ENCODE results near the gene SEC23A.
"Not testable (repeated sequence)": the region's sequence is repeated elsewhere in the genome, so short reads cannot be mapped to it uniquely, and the experiment has no call there.

SEC23A gene

DNA sequence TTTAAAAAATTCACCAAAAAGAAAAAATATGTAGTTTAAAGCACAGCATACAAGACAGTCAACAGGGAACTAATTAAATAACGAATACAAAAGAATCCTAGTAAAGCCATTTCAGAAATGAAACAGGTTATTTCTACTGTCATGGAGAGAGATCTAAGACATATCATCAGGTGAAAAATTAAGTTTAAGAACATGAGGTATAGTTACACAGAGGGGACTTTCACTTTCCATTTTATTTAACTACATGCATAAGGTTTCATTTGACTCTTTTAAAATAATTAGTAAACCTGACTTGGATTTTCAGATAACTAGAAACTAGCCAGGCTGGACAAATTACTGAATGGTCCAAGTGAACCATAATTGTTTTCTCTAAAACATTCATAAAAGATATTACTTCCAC is 11.3 kb downstream of the SEC23A start:
- Histone ChIP-seq H3K27ac (ENCODE audit: insufficient read depth, low read depth, low read length, poor library complexity, severe bottlenecking) (no peak overlapping the region), H3K9me3 (ENCODE audit: control insufficient read depth, low read length) (no peaks in the 10 kb centered on the region), H3K4me3 (ENCODE audit: insufficient read depth, low read depth, low read length) (no peak overlapping the region), H3K4me1 (ENCODE audit: control insufficient read depth, insufficient read depth, low read length) (no peaks in the 10 kb centered on the region), H3K27me3 (ENCODE audit: control insufficient read depth, insufficient read depth, low read length, poor library complexity, severe bottlenecking) (no peaks in the 10 kb centered on the region), H3K36me3 (ENCODE audit: control insufficient read depth, insufficient read depth, low read length) (peaks cover 21% of the 10 kb centered on the region)
- whole genome bisulfite sequencing, 2 experiments, result 100% methylated on average over 1 of the region's 1 CpG

DNA sequence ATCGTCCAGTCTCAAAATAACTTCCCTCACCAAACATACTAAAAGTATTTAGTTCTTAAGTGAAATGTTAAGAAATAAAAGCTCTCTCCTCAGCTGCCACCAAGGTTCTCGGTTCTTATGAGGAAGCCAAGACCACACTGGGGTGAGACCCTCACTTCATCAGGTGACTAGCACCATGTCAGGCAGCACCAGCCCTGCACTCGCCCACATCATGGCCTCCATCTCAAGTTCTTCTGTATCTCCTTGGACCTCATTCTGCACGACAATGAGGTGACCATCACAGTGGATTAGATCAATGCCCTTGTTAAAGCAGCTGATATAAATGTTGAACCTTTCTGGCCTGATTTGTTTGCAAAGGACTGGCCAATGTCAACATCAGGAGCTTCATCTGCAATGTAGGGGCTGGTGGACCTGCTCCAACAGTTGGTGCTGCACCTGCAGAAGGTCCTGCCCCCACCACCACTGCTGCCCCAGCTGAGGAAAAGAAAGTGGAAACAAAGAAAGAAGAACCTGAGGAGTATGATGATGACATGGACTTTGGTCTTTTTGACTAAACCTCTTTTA is 12.4 kb downstream of the SEC23A start:
- H3K36me3 ChIP-seq (ENCODE audit: control insufficient read depth, insufficient read depth, low read length), result peaks cover 26% of the 10 kb centered on the region
- H3K4me1 ChIP-seq (ENCODE audit: control insufficient read depth, insufficient read depth, low read length), result no peaks in the 10 kb centered on the region
- 90 to 97% methylated on average over 3 to 4 of the region's 4 CpGs for WGBS, 2 experiments
- no peaks in the 10 kb centered on the region for H3K9me3 ChIP-seq (ENCODE audit: control insufficient read depth, low read length)
- H3K27me3 ChIP-seq (ENCODE audit: control insufficient read depth, insufficient read depth, low read length, poor library complexity, severe bottlenecking), result no peaks in the 10 kb centered on the region
- H3K4me3 ChIP-seq (ENCODE audit: insufficient read depth, low read depth, low read length), result no peak overlapping the region
- no peak overlapping the region for H3K27ac ChIP-seq (ENCODE audit: insufficient read depth, low read depth, low read length, poor library complexity, severe bottlenecking)

DNA sequence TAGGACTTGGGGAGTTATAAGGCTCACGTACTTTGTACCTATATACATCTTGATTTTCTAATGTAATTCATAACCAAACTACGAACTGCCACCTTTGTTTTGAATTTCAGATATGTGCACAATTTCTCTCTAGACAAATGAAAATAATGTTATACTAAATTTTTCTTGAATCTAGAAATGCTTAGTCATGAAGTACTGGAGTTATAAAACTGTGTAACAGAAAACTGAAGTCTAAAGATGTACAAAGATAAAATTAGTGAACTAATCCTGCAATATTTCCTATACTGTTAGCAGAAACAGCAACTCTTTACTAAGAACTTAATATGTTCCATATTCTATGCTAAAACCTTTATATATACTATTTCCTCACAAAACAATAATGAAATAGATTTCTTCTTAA is 15.5 kb downstream of the SEC23A start:
- H3K27me3 ChIP-seq (ENCODE audit: control insufficient read depth, insufficient read depth, low read length, poor library complexity, severe bottlenecking), result no peaks in the 10 kb centered on the region
- H3K9me3 ChIP-seq (ENCODE audit: control insufficient read depth, low read length), result no peaks in the 10 kb centered on the region
- no peak overlapping the region for H3K27ac ChIP-seq (ENCODE audit: insufficient read depth, low read depth, low read length, poor library complexity, severe bottlenecking)
- no peaks in the 10 kb centered on the region for H3K4me1 ChIP-seq (ENCODE audit: control insufficient read depth, insufficient read depth, low read length)
- peaks cover 26% of the 10 kb centered on the region for H3K36me3 ChIP-seq (ENCODE audit: control insufficient read depth, insufficient read depth, low read length)
- H3K4me3 ChIP-seq (ENCODE audit: insufficient read depth, low read depth, low read length), result no peak overlapping the region
- WGBS, 2 experiments, result 100% methylated on average over 2 of the region's 2 CpGs; no CpG with 5 or more reads in 1 of the 2 experiments

DNA sequence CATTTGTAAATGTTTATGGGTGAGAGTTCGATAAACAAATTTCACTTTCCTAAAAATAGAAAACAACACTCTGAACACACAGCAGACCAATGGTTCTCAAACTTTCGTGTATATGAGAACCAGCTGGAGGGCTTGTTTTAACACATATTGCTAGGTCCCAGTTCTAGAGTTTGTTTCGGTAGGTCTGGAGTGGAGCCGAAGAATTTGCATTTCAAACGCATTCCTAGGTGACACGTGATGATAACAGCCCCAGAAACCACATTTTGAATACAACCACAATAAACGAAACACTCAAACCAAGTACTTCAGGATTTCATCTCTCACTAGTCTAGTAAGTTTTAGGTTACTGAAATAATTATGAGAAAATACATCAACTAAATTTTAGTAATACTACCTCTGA is 17.1 kb downstream of the SEC23A start:
- Histone ChIP-seq H3K27ac (ENCODE audit: insufficient read depth, low read depth, low read length, poor library complexity, severe bottlenecking) (no peak overlapping the region), H3K36me3 (ENCODE audit: control insufficient read depth, insufficient read depth, low read length) (peaks cover 26% of the 10 kb centered on the region), H3K27me3 (ENCODE audit: control insufficient read depth, insufficient read depth, low read length, poor library complexity, severe bottlenecking) (no peaks in the 10 kb centered on the region), H3K9me3 (ENCODE audit: control insufficient read depth, low read length) (no peaks in the 10 kb centered on the region), H3K4me3 (ENCODE audit: insufficient read depth, low read depth, low read length) (no peak overlapping the region), H3K4me1 (ENCODE audit: control insufficient read depth, insufficient read depth, low read length) (no peaks in the 10 kb centered on the region)
- 91 to 92% methylated on average over 6 of the region's 7 CpGs for WGBS, 2 experiments

DNA sequence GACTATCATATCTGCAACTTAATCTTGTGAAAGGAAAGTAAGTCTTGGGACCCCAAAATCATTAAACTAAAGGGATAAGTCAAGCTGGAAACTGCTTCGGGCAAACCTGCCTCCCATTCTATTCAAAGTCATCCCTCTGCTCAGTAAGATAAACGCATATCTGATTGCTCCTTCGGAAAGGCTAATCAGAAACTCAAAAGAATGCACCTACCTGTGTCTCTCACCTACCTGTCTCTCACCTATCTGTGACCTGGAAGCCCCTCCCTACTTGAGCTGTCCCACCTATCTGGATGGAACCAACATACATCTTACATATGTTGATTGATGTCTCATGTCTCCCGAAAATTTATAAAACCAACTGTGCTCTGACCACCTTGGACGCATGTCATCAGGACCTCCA is 19.9 kb downstream of the SEC23A start:
- Histone ChIP-seq H3K9me3 (ENCODE audit: control insufficient read depth, low read length) (no peaks in the 10 kb centered on the region), H3K4me1 (ENCODE audit: control insufficient read depth, insufficient read depth, low read length) (no peaks in the 10 kb centered on the region), H3K4me3 (ENCODE audit: insufficient read depth, low read depth, low read length) (no peak overlapping the region), H3K27ac (ENCODE audit: insufficient read depth, low read depth, low read length, poor library complexity, severe bottlenecking) (no peak overlapping the region), H3K27me3 (ENCODE audit: control insufficient read depth, insufficient read depth, low read length, poor library complexity, severe bottlenecking) (no peaks in the 10 kb centered on the region), H3K36me3 (ENCODE audit: control insufficient read depth, insufficient read depth, low read length) (peaks cover 17% of the 10 kb centered on the region)
- 75 to 77% methylated on average over 5 of the region's 5 CpGs for WGBS, 2 experiments

DNA sequence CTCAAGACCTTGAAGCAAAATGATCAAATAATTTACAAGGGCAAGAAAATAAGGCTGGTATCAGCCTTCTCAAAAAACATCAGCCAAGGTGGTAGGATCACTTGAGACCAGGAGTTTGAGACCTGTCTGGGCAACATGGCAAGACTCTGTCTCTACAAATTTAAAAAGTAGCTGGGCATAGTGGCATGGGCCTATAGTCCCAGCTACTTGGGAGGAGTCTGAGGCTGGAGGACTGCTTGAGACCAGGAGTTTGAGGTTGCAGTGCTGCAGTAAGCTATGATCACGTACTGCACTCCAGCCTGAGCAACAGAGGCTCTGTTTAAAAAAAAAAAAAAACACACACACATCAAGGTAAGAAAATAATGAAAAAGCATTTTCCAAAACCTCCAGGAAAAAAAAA is 22.1 kb downstream of the SEC23A start:
- WGBS, 2 experiments, result 95 to 100% methylated on average over 1 of the region's 1 CpG
- Histone ChIP-seq H3K9me3 (ENCODE audit: control insufficient read depth, low read length) (no peaks in the 10 kb centered on the region), H3K27me3 (ENCODE audit: control insufficient read depth, insufficient read depth, low read length, poor library complexity, severe bottlenecking) (no peaks in the 10 kb centered on the region), H3K27ac (ENCODE audit: insufficient read depth, low read depth, low read length, poor library complexity, severe bottlenecking) (no peak overlapping the region), H3K4me1 (ENCODE audit: control insufficient read depth, insufficient read depth, low read length) (no peaks in the 10 kb centered on the region), H3K4me3 (ENCODE audit: insufficient read depth, low read depth, low read length) (no peak overlapping the region), H3K36me3 (ENCODE audit: control insufficient read depth, insufficient read depth, low read length) (peaks cover 20% of the 10 kb centered on the region)

DNA sequence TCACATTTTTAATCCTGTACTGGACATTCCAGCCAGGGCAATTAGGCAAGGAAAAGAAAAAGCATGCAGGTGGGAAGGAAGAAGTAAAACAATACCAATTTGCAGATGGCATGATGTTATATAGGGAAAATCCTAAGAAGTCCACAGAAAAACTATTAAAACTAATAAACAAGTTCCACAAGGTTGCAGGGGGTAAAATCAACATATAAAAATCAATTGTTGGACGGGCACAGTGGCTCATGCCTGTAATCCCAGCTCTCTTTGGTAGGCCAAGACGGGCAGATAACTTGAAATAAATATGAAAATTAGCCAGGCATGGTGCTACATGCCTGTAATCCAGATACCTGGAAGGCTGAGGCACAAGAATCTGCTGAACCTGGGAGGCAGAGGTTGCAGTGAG is 31.9 kb downstream of the SEC23A start:
- no peaks in the 10 kb centered on the region for H3K36me3 ChIP-seq (ENCODE audit: control insufficient read depth, insufficient read depth, low read length)

DNA sequence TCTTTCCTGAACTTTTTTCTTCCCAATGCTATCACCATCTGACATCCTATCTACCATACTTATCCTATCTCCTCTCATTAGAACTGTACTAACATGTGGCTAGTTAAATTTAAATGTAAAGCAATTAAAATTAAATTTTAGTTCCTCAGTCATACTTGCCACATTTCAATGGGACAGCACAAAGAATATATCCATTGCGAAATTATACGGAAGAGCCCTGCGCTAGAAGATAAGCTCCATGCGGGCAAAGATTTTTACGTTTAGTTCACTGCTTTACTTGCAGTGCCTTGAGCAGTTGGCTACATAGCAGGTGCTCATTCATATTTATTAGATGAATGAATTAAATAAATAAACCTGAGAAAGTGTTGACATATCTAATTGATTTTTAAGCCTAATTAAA is 33.1 kb downstream of the SEC23A start:
- Histone ChIP-seq H3K36me3 (ENCODE audit: control insufficient read depth, insufficient read depth, low read length) (peaks cover 4% of the 10 kb centered on the region), H3K27me3 (ENCODE audit: control insufficient read depth, insufficient read depth, low read length, poor library complexity, severe bottlenecking) (no peaks in the 10 kb centered on the region), H3K27ac (ENCODE audit: insufficient read depth, low read depth, low read length, poor library complexity, severe bottlenecking) (no peak overlapping the region), H3K9me3 (ENCODE audit: control insufficient read depth, low read length) (no peaks in the 10 kb centered on the region), H3K4me3 (ENCODE audit: insufficient read depth, low read depth, low read length) (no peak overlapping the region), H3K4me1 (ENCODE audit: control insufficient read depth, insufficient read depth, low read length) (no peaks in the 10 kb centered on the region)
- WGBS, 2 experiments, result 97 to 98% methylated on average over 5 of the region's 5 CpGs

More for the DNA sequence above, 31.9 kb downstream of the SEC23A start:
- WGBS, 2 experiments, result 90% methylated on average over 2 of the region's 2 CpGs
- no peaks in the 10 kb centered on the region for H3K4me1 ChIP-seq (ENCODE audit: control insufficient read depth, insufficient read depth, low read length)
- no peaks in the 10 kb centered on the region for H3K9me3 ChIP-seq (ENCODE audit: control insufficient read depth, low read length)
- H3K4me3 ChIP-seq (ENCODE audit: insufficient read depth, low read depth, low read length), result no peak overlapping the region
- H3K27me3 ChIP-seq (ENCODE audit: control insufficient read depth, insufficient read depth, low read length, poor library complexity, severe bottlenecking), result no peaks in the 10 kb centered on the region
- H3K27ac ChIP-seq (ENCODE audit: insufficient read depth, low read depth, low read length, poor library complexity, severe bottlenecking), result no peak overlapping the region

DNA sequence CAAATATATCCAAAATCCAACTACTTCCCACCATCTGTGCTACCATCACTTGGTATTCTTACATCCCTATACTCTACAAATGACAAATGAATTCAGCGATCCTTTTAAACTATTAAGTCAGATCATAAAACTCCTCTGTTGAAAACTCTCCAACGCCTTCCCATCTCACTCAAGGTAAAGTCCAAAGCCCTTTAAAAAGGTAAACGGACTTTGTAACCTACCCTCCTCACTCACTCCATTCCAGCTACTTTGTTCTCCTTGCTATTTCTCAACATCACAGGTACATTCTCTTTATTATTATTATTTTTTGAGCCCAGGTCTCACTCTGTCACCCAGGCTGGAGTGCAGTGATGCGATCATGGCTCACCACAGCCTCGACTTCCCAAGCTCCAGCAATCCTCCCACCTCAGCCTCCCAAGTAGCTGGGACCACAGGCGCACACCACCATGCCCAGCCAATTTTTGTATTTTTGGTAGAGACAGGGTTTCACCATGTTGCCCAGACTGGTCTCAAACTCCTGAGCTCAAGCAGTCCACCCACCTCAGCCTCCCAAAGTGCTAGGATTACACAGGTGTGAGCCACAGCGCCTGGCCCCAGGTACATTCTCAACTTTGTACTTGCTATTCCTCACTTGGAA is 33.7 kb downstream of the SEC23A start:
- WGBS, 2 experiments, result 92 to 96% methylated on average over 7 of the region's 7 CpGs
- not testable (repeated sequence) for H3K27me3 ChIP-seq (ENCODE audit: control insufficient read depth, insufficient read depth, low read length, poor library complexity, severe bottlenecking); H3K27ac ChIP-seq (ENCODE audit: insufficient read depth, low read depth, low read length, poor library complexity, severe bottlenecking); H3K4me1 ChIP-seq (ENCODE audit: control insufficient read depth, insufficient read depth, low read length); H3K4me3 ChIP-seq (ENCODE audit: insufficient read depth, low read depth, low read length); H3K9me3 ChIP-seq (ENCODE audit: control insufficient read depth, low read length)
- peaks cover 11% of the 10 kb centered on the region for H3K36me3 ChIP-seq (ENCODE audit: control insufficient read depth, insufficient read depth, low read length)

DNA sequence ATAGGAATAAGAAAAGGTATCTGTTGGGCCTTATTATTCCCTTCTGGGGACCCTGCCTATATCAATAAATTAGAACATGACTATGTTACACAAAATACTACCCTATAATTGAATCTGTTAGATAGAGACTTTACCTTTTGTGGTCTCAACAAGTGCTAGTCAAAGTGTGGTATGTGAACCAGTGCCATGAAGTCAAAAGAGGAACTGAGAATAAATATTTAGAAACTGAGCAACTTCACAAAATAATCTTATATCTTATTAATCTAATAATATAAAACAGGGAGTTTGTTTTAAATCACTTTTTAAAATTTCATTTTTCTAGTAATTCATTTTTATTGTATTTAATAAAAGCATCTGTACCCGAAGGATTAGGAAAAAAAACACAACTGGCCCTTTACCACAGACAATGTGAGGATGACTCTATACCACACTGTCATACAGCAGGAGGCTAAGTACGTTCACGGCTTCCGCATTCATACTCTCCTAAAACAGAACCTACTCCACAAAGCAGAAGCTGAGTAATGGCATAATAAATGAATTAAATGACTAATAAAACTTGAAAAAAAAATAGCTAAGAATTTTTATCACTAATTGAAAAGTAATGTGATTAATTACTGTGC is 42.1 kb downstream of the SEC23A start:
- Histone ChIP-seq H3K4me1 (ENCODE audit: control insufficient read depth, insufficient read depth, low read length) (no peaks in the 10 kb centered on the region), H3K9me3 (ENCODE audit: control insufficient read depth, low read length) (peaks cover 7% of the 10 kb centered on the region), H3K27ac (ENCODE audit: insufficient read depth, low read depth, low read length, poor library complexity, severe bottlenecking) (no peak overlapping the region), H3K4me3 (ENCODE audit: insufficient read depth, low read depth, low read length) (no peak overlapping the region), H3K36me3 (ENCODE audit: control insufficient read depth, insufficient read depth, low read length) (peaks cover 24% of the 10 kb centered on the region), H3K27me3 (ENCODE audit: control insufficient read depth, insufficient read depth, low read length, poor library complexity, severe bottlenecking) (no peaks in the 10 kb centered on the region)
- 88 to 100% methylated on average over 1 of the region's 4 CpGs for WGBS, 2 experiments
